ENCODE measurements around the gene ZNFX1.

- TF ChIP-seq CTCF (IDR thresholded peaks at IDR 0.05; ENCODE audit: borderline replicate concordance, extremely low read depth, low read length, poor library complexity, severe bottlenecking) (no peak), EZH2 (IDR thresholded peaks at IDR 0.05; ENCODE audit: borderline replicate concordance, low read depth, low read length, severe bottlenecking) (peak; percentile 82)
Measured at GRCh38 chr20:49318430-49319207, 40.8 kb upstream of the ZNFX1 start.
